OCI-LY7 (cell line): ENCODE measurements around the gene LOXHD1. TPM values are rescaled to one million over a fixed set of nuclear protein-coding genes. Genes with fewer than 3 reads are reported as not detected.

Experiments used
- BruUV-seq: library from RNA; stranded (reverse); fragments of 400-500 nt; replicated peaks from 2 replicates; lab custom pipeline; 2021; lab: Mats Ljungman, UMichigan
- CTCF ChIA-PET: fragments of 300-600 bp; sonication (Branson Sonifier 250); formaldehyde crosslinking; loops from one replicate; lab custom pipeline; 2022; ENCODE audit warnings: antibody characterized with exemption; ENCODE audit not compliant: unreplicated experiment; lab: Charles Lee
- POLR2A ChIA-PET: fragments of 300-600 bp; sonication (Branson Sonifier 250); formaldehyde crosslinking; loops from one replicate; lab custom pipeline; 2022; ENCODE audit warnings: antibody characterized with exemption; lab: Charles Lee
- DNase-seq: peaks from one replicate; pipeline ENCODE4 v3.0.0-alpha.2; 2015; ENCODE audit warnings: low spot score
- H2AFZ ChIP-seq: fragments of 200-600 bp; sonication (generic), shearing (Covaris generic); 2 replicates; pipeline ENCODE4 v1.6.1; 2014; ENCODE audit warnings: mild to moderate bottlenecking, antibody characterized with exemption, low read length, moderate library complexity
- H3K27ac ChIP-seq: fragments of 200-600 bp; sonication (generic); 2 replicates; pipeline ENCODE4 v1.5.1; 2014; ENCODE audit warnings: mixed run types, low read depth, mild to moderate bottlenecking, moderate library complexity, low read length, inconsistent platforms; ENCODE audit not compliant: poor library complexity, severe bottlenecking
- H3K36me3 ChIP-seq: fragments of 200-600 bp; sonication (generic); 2 replicates; pipeline ENCODE4 v1.6.1; 2014; ENCODE audit warnings: mild to moderate bottlenecking, antibody characterized with exemption, low read length, moderate library complexity, mixed read lengths; ENCODE audit not compliant: insufficient read depth
- H3K4me1 ChIP-seq: fragments of 200-600 bp; sonication (generic); 2 replicates; pipeline ENCODE4 v1.5.1; 2014; ENCODE audit warnings: mild to moderate bottlenecking, low read length; ENCODE audit not compliant: insufficient read depth, poor library complexity, severe bottlenecking
- H3K4me2 ChIP-seq: fragments of 200-600 bp; sonication (generic); 2 replicates; pipeline ENCODE4 v1.6.1; 2014; ENCODE audit warnings: mild to moderate bottlenecking, low read length
- H3K4me3 ChIP-seq: fragments of 200-600 bp; sonication (generic); 2 replicates; pipeline ENCODE4 v1.5.1; 2014; ENCODE audit warnings: mild to moderate bottlenecking, low read depth, low read length; ENCODE audit not compliant: poor library complexity, severe bottlenecking
- H3K79me2 ChIP-seq: fragments of 200-600 bp; sonication (generic); 2 replicates; pipeline ENCODE4 v1.6.1; 2016; ENCODE audit warnings: low read depth, mild to moderate bottlenecking, low read length, moderate library complexity, mixed read lengths; ENCODE audit not compliant: insufficient read depth
- H3K9me2 ChIP-seq: fragments of 200-600 bp; sonication (generic); 2 replicates; pipeline ENCODE4 v1.6.1; 2016; ENCODE audit warnings: mild to moderate bottlenecking, low read length, mixed read lengths; ENCODE audit not compliant: insufficient read depth
- H3K9me3 ChIP-seq: fragments of 200-600 bp; sonication (generic); 2 replicates; pipeline ENCODE4 v1.6.1; 2014; ENCODE audit warnings: mild to moderate bottlenecking, mixed run types, low read length, mixed read lengths
- H4K20me1 ChIP-seq: fragments of 200-600 bp; sonication (generic); 2 replicates; pipeline ENCODE4 v1.6.1; 2014; ENCODE audit warnings: mild to moderate bottlenecking, antibody characterized with exemption, low read length, moderate library complexity, mixed read lengths; ENCODE audit not compliant: insufficient read depth
- EZH2phosphoT487 ChIP-seq: fragments of 200-600 bp; sonication (generic); IDR thresholded peaks from 2 replicates; pipeline ENCODE4 v1.6.1; 2018; ENCODE audit warnings: low read depth, borderline replicate concordance, mild to moderate bottlenecking, mixed run types, antibody characterized with exemption, low read length, moderate library complexity, mixed read lengths
- intact Hi-C: fragments of 100-400 bp; cut with micrococcal nuclease; formaldehyde crosslinking; loops from one replicate; pipeline ENCODE4 v1.10.0; 2022; ENCODE audit not compliant: unreplicated experiment
- total RNA-seq, 2 experiments: library from RNA; depleted of rRNA in 1 of 2; stranded (reverse); fragments of >200 nt in 1 of 2; shearing (Covaris generic) in 1 of 2; gene quantifications; 2 replicates each; pipeline ENCODE4 v1.2.3, GENCODE V29; 2014 to 2022
- TF ChIP-seq, protein P1 (sequence below): fragments of 200-600 bp; sonication (generic); conservative IDR thresholded peaks from 2 replicates; pipeline ENCODE4 v1.5.1; 2014; ENCODE audit warnings: mild to moderate bottlenecking, antibody characterized with exemption, low read length, moderate library complexity, mixed read lengths

Gene LOXHD1
- total RNA-seq, 2 experiments from 2014 or later, result not detected

DNA sequence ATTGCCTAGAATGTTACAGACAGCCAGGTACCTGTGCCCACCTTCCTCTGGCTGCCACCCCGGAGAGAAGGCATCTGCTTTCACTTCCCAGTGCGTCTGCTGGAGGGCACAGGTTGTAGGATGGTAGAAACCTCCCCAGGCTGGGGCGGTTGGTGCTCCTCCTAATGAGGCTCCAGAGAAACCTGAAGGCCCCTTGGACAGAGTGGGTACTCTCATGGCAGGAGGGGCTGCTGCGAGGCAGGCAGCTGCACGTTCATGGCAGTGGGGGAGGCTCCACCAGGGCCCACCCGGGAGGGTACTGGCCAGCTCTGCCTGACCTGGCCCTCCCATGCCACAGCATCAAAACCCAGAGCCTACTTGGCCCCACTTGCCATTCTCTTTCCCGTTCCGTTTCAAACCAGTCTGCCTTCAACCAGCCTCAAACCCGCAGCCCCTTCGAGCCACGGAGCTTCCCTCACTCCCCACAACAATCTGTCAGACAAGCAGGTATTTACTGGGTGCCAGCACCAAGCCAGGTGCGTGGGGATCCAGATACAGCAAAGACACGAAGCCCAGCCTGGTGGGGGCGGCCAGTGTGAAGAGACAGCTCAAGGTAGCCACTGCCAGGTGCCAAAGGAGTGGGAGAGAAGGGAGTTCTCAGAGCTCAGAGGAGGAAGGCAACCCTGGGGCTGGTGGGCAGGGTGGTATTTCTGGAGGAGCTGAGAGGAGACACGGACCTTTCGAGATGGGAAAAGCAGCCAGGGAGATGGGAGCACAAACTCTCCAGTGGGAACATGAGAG, 229.6 kb downstream of the LOXHD1 start:
- Histone ChIP-seq H3K9me3 (no peaks in the 10 kb centered on the region), H3K79me2 (no peaks in the 10 kb centered on the region), H4K20me1 (no peaks in the 10 kb centered on the region), H3K9me2 (no peaks in the 10 kb centered on the region), H3K36me3 (no peaks in the 10 kb centered on the region), H3K27ac (no peak overlapping the region), H3K4me3 (no peak overlapping the region), H3K4me2 (no peak overlapping the region), H2AFZ (no peak overlapping the region), H3K4me1 (no peaks in the 10 kb centered on the region)
- DNase-seq, result no peak
- TF ChIP-seq EZH2phosphoT487, result no peak
- TF ChIP-seq, protein P1, sequence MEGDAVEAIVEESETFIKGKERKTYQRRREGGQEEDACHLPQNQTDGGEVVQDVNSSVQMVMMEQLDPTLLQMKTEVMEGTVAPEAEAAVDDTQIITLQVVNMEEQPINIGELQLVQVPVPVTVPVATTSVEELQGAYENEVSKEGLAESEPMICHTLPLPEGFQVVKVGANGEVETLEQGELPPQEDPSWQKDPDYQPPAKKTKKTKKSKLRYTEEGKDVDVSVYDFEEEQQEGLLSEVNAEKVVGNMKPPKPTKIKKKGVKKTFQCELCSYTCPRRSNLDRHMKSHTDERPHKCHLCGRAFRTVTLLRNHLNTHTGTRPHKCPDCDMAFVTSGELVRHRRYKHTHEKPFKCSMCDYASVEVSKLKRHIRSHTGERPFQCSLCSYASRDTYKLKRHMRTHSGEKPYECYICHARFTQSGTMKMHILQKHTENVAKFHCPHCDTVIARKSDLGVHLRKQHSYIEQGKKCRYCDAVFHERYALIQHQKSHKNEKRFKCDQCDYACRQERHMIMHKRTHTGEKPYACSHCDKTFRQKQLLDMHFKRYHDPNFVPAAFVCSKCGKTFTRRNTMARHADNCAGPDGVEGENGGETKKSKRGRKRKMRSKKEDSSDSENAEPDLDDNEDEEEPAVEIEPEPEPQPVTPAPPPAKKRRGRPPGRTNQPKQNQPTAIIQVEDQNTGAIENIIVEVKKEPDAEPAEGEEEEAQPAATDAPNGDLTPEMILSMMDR, result no peak
- ChIA-PET POLR2A (no interaction called here), CTCF (no interaction called here)
- intact Hi-C loops, result no loop called here
- no TSS peak for BruUV-seq

Other genes with a start within 250 kb of the LOXHD1 start
- 0.28 TPM in 1 of 2 replicates, not detected in the other for gene ST8SIA5, start 99.8 kb upstream of the LOXHD1 start, total RNA-seq (2014; rRNA removed; shearing (Covaris generic))
- not detected in 2 replicates for gene ST8SIA5, start 99.8 kb upstream of the LOXHD1 start, total RNA-seq (2022)